ENCODE results near the gene STK33. TPM values are rescaled to one million over a fixed set of nuclear protein-coding genes. Genes with fewer than 3 reads are reported as not detected.

STK33 gene
- total RNA-seq, 1 donor from 2014 or later: 0.62 TPM

DNA sequence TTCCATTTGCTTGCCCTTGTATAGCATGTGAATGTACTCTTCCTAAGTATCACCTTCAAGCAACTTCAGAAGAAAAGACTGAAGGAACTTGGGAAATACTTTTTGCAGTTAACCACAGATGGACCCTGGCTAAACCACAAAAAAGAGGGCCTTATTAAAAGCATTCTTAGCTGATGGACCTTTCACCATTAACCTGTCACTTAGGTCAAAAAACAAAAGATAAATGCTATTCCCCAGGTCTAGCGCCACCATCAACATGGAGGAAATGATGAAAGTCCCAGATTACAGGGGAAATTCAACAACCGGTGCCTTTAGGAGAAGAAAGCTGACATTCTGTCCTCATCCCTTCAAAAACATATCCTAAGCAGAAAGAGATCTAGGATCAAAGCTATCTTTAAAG, 29.5 kb downstream of the STK33 start:
- Mint-ChIP-seq H3K27me3 (ENCODE audit: insufficient read depth) (peaks cover 25% of the 10 kb centered on the region), H3K36me3 (ENCODE audit: low read depth) (no peaks in the 10 kb centered on the region), H3K4me1 (ENCODE audit: low read depth) (peaks cover 5% of the 10 kb centered on the region), H3K27ac (no peak overlapping the region), H3K9me3 (peaks cover 4% of the 10 kb centered on the region), H3K4me3 (no peak overlapping the region)
- DNase-seq (ENCODE audit: low spot score): no peak
- intact Hi-C loops (cut with micrococcal nuclease): no loop called here

GRCh38 chr11:8561461-8561860, 32.6 kb downstream of the STK33 start:
- no peaks in the 10 kb centered on the region for H3K4me1 Mint-ChIP-seq (ENCODE audit: low read depth)
- peaks cover 17% of the 10 kb centered on the region for H3K27me3 Mint-ChIP-seq (ENCODE audit: insufficient read depth)
- peaks cover 4% of the 10 kb centered on the region for H3K9me3 Mint-ChIP-seq
- H3K36me3 Mint-ChIP-seq (ENCODE audit: low read depth): no peaks in the 10 kb centered on the region
- no peak overlapping the region for H3K4me3 Mint-ChIP-seq
- intact Hi-C loops (cut with micrococcal nuclease): no loop called here
- no peak overlapping the region for H3K27ac Mint-ChIP-seq
- no peak for DNase-seq (ENCODE audit: low spot score)

- Mint-ChIP-seq H3K9me3 (peaks cover 4% of the 10 kb centered on the region), H3K4me3 (no peak overlapping the region), H3K4me1 (ENCODE audit: low read depth) (no peaks in the 10 kb centered on the region), H3K27ac (no peak overlapping the region), H3K27me3 (ENCODE audit: insufficient read depth) (peaks cover 20% of the 10 kb centered on the region), H3K36me3 (ENCODE audit: low read depth) (no peaks in the 10 kb centered on the region)
- DNase-seq (ENCODE audit: low spot score): no peak
- intact Hi-C loops (cut with micrococcal nuclease): no loop called here
These were observed 35.6 kb downstream of the STK33 start for GRCh38 chr11:8558436-8558835.

DNA sequence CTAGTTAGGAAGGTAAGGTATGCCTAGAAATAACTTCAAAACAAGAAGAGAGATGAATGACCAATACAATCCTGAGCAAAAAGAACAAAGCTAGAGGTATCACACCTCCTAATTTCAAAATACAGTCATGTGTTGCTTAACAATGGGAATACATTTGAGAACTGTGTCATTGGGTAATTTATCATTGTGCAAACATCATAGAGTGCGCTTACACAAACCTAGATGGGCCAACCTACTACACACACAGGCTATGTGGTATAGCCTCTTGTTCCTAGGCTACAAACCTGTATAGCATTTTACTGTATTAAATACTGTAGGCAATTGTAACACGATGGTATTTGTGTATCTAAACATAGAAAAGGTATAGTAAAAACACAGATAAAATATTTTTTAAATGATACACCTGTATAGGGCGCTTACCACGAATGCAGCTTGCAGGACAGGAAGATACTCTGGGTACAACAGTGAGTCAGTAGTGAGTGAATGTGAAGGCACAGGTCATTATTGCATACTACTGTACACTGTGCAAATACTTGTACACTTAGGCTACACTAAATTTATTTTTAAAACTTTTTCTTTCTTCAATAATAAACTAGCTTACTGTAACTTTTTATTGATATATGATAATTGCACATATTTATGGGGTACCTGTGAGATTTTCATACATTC, 48.2 kb downstream of the STK33 start:
- DNase-seq (ENCODE audit: low spot score): no peak
- H3K9me3 Mint-ChIP-seq: no peaks in the 10 kb centered on the region
- no peaks in the 10 kb centered on the region for H3K4me1 Mint-ChIP-seq (ENCODE audit: low read depth)
- intact Hi-C loops (cut with micrococcal nuclease): no loop called here
- H3K36me3 Mint-ChIP-seq (ENCODE audit: low read depth): no peaks in the 10 kb centered on the region
- H3K27me3 Mint-ChIP-seq (ENCODE audit: insufficient read depth): peaks cover 6% of the 10 kb centered on the region
- no peak overlapping the region for H3K27ac Mint-ChIP-seq
- no peak overlapping the region for H3K4me3 Mint-ChIP-seq

GRCh38 chr11:8544807-8545206, 49.2 kb downstream of the STK33 start:
- no peaks in the 10 kb centered on the region for H3K4me1 Mint-ChIP-seq (ENCODE audit: low read depth)
- H3K27ac Mint-ChIP-seq: no peak overlapping the region
- DNase-seq (ENCODE audit: low spot score): no peak
- H3K27me3 Mint-ChIP-seq (ENCODE audit: insufficient read depth): no peaks in the 10 kb centered on the region
- intact Hi-C loops (cut with micrococcal nuclease): no loop called here
- H3K9me3 Mint-ChIP-seq: no peaks in the 10 kb centered on the region
- no peaks in the 10 kb centered on the region for H3K36me3 Mint-ChIP-seq (ENCODE audit: low read depth)
- H3K4me3 Mint-ChIP-seq: no peak overlapping the region

- no peaks in the 10 kb centered on the region for H3K36me3 Mint-ChIP-seq (ENCODE audit: low read depth)
- intact Hi-C loops (cut with micrococcal nuclease): no loop called here
- H3K27me3 Mint-ChIP-seq (ENCODE audit: insufficient read depth): no peaks in the 10 kb centered on the region
- no peaks in the 10 kb centered on the region for H3K4me1 Mint-ChIP-seq (ENCODE audit: low read depth)
- H3K9me3 Mint-ChIP-seq: no peaks in the 10 kb centered on the region
- no peak overlapping the region for H3K27ac Mint-ChIP-seq
- DNase-seq (ENCODE audit: low spot score): no peak
- no peak overlapping the region for H3K4me3 Mint-ChIP-seq
These were observed 50.8 kb downstream of the STK33 start for GRCh38 chr11:8543278-8543677.

- no peaks in the 10 kb centered on the region for H3K4me1 Mint-ChIP-seq (ENCODE audit: low read depth)
- H3K9me3 Mint-ChIP-seq: no peaks in the 10 kb centered on the region
- no peak overlapping the region for H3K27ac Mint-ChIP-seq
- H3K27me3 Mint-ChIP-seq (ENCODE audit: insufficient read depth): peaks cover 2% of the 10 kb centered on the region
- intact Hi-C loops (cut with micrococcal nuclease): no loop called here
- no peaks in the 10 kb centered on the region for H3K36me3 Mint-ChIP-seq (ENCODE audit: low read depth)
- H3K4me3 Mint-ChIP-seq: no peak overlapping the region
- DNase-seq (ENCODE audit: low spot score): no peak
These were observed 52.6 kb downstream of the STK33 start for GRCh38 chr11:8541448-8541847.

GRCh38 chr11:8533332-8533731, 60.7 kb downstream of the STK33 start:
- Mint-ChIP-seq H3K4me1 (ENCODE audit: low read depth) (no peaks in the 10 kb centered on the region), H3K27me3 (ENCODE audit: insufficient read depth) (peaks cover 6% of the 10 kb centered on the region), H3K4me3 (no peak overlapping the region), H3K36me3 (ENCODE audit: low read depth) (no peaks in the 10 kb centered on the region), H3K27ac (no peak overlapping the region), H3K9me3 (no peaks in the 10 kb centered on the region)
- intact Hi-C loops (cut with micrococcal nuclease): no loop called here
- no peak for DNase-seq (ENCODE audit: low spot score)

- intact Hi-C loops (cut with micrococcal nuclease): no loop called here
- Mint-ChIP-seq H3K4me3 (no peak overlapping the region), H3K27me3 (ENCODE audit: insufficient read depth) (peaks cover 6% of the 10 kb centered on the region), H3K9me3 (no peaks in the 10 kb centered on the region), H3K4me1 (ENCODE audit: low read depth) (no peaks in the 10 kb centered on the region), H3K36me3 (ENCODE audit: low read depth) (no peaks in the 10 kb centered on the region), H3K27ac (no peak overlapping the region)
- DNase-seq (ENCODE audit: low spot score): no peak
These were observed 61.6 kb downstream of the STK33 start for GRCh38 chr11:8532475-8532874.

DNA sequence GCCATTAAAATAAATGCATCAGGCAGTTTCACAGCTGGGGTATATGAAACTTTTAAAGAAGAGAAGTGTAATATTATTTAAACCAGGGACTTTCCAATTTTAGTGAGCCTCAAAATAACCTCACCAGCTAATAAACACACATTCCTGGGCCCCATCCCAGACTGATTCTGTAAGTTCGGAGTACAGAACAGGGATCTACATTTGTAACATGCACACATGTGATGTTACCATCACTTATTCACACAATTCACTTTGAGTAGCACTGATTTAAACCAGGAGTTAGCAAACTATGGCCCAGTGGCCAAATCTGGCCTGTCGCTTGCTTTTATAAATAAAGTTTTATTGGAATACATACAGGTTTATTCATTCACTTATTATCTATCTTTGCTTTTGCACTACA, 62.0 kb downstream of the STK33 start:
- H3K27ac Mint-ChIP-seq: no peak overlapping the region
- peaks cover 4% of the 10 kb centered on the region for H3K27me3 Mint-ChIP-seq (ENCODE audit: insufficient read depth)
- intact Hi-C loops (cut with micrococcal nuclease): no loop called here
- no peaks in the 10 kb centered on the region for H3K36me3 Mint-ChIP-seq (ENCODE audit: low read depth)
- H3K9me3 Mint-ChIP-seq: no peaks in the 10 kb centered on the region
- no peaks in the 10 kb centered on the region for H3K4me1 Mint-ChIP-seq (ENCODE audit: low read depth)
- DNase-seq (ENCODE audit: low spot score): no peak
- H3K4me3 Mint-ChIP-seq: no peak overlapping the region

- H3K9me3 Mint-ChIP-seq: no peaks in the 10 kb centered on the region
- no peak for DNase-seq (ENCODE audit: low spot score)
- intact Hi-C loops (cut with micrococcal nuclease): no loop called here
- H3K36me3 Mint-ChIP-seq (ENCODE audit: low read depth): no peaks in the 10 kb centered on the region
- H3K4me3 Mint-ChIP-seq: no peak overlapping the region
- H3K27me3 Mint-ChIP-seq (ENCODE audit: insufficient read depth): peaks cover 4% of the 10 kb centered on the region
- H3K27ac Mint-ChIP-seq: no peak overlapping the region
- H3K4me1 Mint-ChIP-seq (ENCODE audit: low read depth): no peaks in the 10 kb centered on the region
These were observed 62.7 kb downstream of the STK33 start for GRCh38 chr11:8531312-8531711.

DNA sequence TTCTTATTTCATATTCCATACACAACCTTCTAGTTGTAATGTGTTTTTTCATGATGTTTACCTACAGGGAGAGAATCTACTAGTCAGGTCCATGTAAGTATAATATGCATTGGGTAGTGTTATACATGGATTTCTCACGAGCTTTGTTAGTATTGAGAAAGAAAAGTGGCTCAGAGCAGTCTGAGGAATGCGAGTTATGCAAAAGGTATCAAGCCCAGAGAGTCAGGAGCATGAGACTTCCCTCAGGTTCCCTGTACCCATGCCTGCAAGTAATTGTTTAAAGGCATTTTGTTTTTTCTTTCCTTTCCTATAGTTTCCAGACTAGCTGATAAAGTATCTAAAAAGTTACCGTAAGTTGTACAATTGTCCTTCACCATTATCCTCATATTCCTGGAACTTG, 66.1 kb downstream of the STK33 start:
- no peaks in the 10 kb centered on the region for H3K36me3 Mint-ChIP-seq (ENCODE audit: low read depth)

DNA sequence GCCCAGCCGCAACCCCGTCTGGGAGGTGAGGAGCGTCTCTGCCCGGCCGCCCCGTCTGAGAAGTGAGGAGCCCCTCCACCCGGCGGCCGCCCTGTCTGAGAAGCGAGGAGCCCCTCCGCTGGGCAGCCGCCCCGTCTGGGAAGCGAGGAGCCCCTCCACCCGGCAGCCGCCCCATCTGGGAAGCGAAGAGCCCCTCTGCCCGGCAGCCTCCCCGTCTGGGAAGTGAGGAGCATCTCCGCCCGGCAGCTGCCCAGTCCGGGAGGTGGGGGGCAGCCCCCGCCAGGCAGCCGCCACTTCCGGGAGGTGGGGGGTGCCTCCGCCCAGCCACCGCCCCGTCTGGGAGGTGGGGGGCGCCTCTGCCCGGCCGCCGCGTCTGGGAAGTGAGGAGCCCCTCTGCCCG, 70.6 kb downstream of the STK33 start:
- Mint-ChIP-seq H3K4me3 (no peak overlapping the region), H3K9me3 (peaks cover 4% of the 10 kb centered on the region), H3K4me1 (ENCODE audit: low read depth) (no peaks in the 10 kb centered on the region), H3K27me3 (ENCODE audit: insufficient read depth) (no peaks in the 10 kb centered on the region), H3K27ac (no peak overlapping the region), H3K36me3 (ENCODE audit: low read depth) (no peaks in the 10 kb centered on the region)
- intact Hi-C loops (cut with micrococcal nuclease): no loop called here
- no peak for DNase-seq (ENCODE audit: low spot score)

More for the DNA sequence above, 66.1 kb downstream of the STK33 start:
- intact Hi-C loops (cut with micrococcal nuclease): no loop called here
- H3K9me3 Mint-ChIP-seq: no peaks in the 10 kb centered on the region
- DNase-seq (ENCODE audit: low spot score): no peak
- no peaks in the 10 kb centered on the region for H3K4me1 Mint-ChIP-seq (ENCODE audit: low read depth)
- H3K4me3 Mint-ChIP-seq: no peak overlapping the region
- no peak overlapping the region for H3K27ac Mint-ChIP-seq
- H3K27me3 Mint-ChIP-seq (ENCODE audit: insufficient read depth): no peaks in the 10 kb centered on the region

- no peaks in the 10 kb centered on the region for H3K9me3 Mint-ChIP-seq
- H3K27ac Mint-ChIP-seq: no peak overlapping the region
- H3K4me1 Mint-ChIP-seq (ENCODE audit: low read depth): no peaks in the 10 kb centered on the region
- intact Hi-C loops (cut with micrococcal nuclease): no loop called here
- H3K36me3 Mint-ChIP-seq (ENCODE audit: low read depth): no peaks in the 10 kb centered on the region
- DNase-seq (ENCODE audit: low spot score): no peak
- H3K4me3 Mint-ChIP-seq: no peak overlapping the region
- no peaks in the 10 kb centered on the region for H3K27me3 Mint-ChIP-seq (ENCODE audit: insufficient read depth)
These were observed 81.5 kb downstream of the STK33 start for GRCh38 chr11:8512547-8512946.
